CD4-positive, alpha-beta T cell (primary cell): ENCODE measurements around the gene AK8. TPM values are rescaled to one million over a fixed set of nuclear protein-coding genes. Genes with fewer than 3 reads are reported as not detected.

Source experiments
- ATAC-seq: fragments of 200-7000 bp; cut with Tn5 transposase; one replicate; pipeline ENCODE4 v1.10.0; 2022; ENCODE audit warnings: mild to moderate bottlenecking; ENCODE audit not compliant: poor library complexity
- CTCF ChIA-PET: fragments of 350-600 bp; sonication (Branson Sonifier 250); formaldehyde crosslinking; loops from one replicate; lab custom pipeline; 2021; ENCODE audit warnings: antibody characterized with exemption, inconsistent platforms; lab: Charles Lee
- POLR2A ChIA-PET: fragments of 350-600 bp; sonication (Branson Sonifier 250); formaldehyde crosslinking; loops from one replicate; lab custom pipeline; 2021; ENCODE audit warnings: antibody characterized with exemption, inconsistent platforms; lab: Charles Lee
- DNase-seq, 14 experiments: peaks; one replicate each; pipeline ENCODE4 v3.0.0-alpha.2; 2013 to 2020; ENCODE audit warnings: mixed read lengths in 2 of 14
- H3K27ac ChIP-seq, 2 donors: one replicate each; pipeline versions ENCODE4 v1.5.1 to v1.7.0; 2013; ENCODE audit warnings: low read length in 2 of 2, low read depth in 1 of 2, mild to moderate bottlenecking in 1 of 2
- H3K27me3 ChIP-seq, 2 experiments: 1 replicate in 1 of 2; 2 replicates in 1 of 2; pipeline versions ENCODE4 v1.6.1 to v1.7.0; 2013; ENCODE audit warnings: low read length in 2 of 2, control low read depth in 1 of 2, mild to moderate bottlenecking in 1 of 2, moderate library complexity in 1 of 2; ENCODE audit not compliant: insufficient read depth in 2 of 2, control insufficient read depth in 1 of 2
- H3K36me3 ChIP-seq: one replicate; pipeline ENCODE4 v1.6.1; 2013; ENCODE audit warnings: low read length, control low read depth; ENCODE audit not compliant: insufficient read depth
- H3K4me1 ChIP-seq: one replicate; pipeline ENCODE4 v1.6.1; 2013; ENCODE audit warnings: low read length, control low read depth; ENCODE audit not compliant: insufficient read depth
- H3K4me3 ChIP-seq: one replicate; pipeline ENCODE4 v1.5.1; 2013; ENCODE audit warnings: mild to moderate bottlenecking, low read length, moderate library complexity
- H3K9me3 ChIP-seq, 2 experiments: 1 replicate in 1 of 2; 2 replicates in 1 of 2; pipeline versions ENCODE4 v1.6.1 to v1.7.0; 2013; ENCODE audit warnings: low read length in 2 of 2, mild to moderate bottlenecking in 2 of 2, control low read depth in 1 of 2, moderate library complexity in 1 of 2; ENCODE audit not compliant: control insufficient read depth in 1 of 2, insufficient read depth in 1 of 2
- H3K27ac Mint-ChIP-seq: one replicate; pipeline ENCODE4 v1.8.0; 2020; ENCODE audit warnings: mixed read lengths
- H3K27me3 Mint-ChIP-seq: one replicate; pipeline ENCODE4 v1.8.0; 2021; ENCODE audit warnings: mixed read lengths
- H3K36me3 Mint-ChIP-seq: one replicate; pipeline ENCODE4 v1.8.0; 2021; ENCODE audit warnings: low read depth, mixed read lengths
- H3K4me1 Mint-ChIP-seq: one replicate; pipeline ENCODE4 v1.8.0; 2021; ENCODE audit warnings: low read depth, mixed read lengths
- H3K4me3 Mint-ChIP-seq: one replicate; pipeline ENCODE4 v1.8.0; 2020; ENCODE audit warnings: mild to moderate bottlenecking, mixed read lengths
- H3K9me3 Mint-ChIP-seq: one replicate; pipeline ENCODE4 v1.8.0; 2020; ENCODE audit warnings: mixed read lengths
- intact Hi-C, 2 experiments: fragments of 100-400 bp; cut with DNase I in 1 of 2; cut with micrococcal nuclease in 1 of 2; formaldehyde crosslinking; loops; one replicate each; pipeline versions ENCODE4 v1.15.1 to v1.9.0; 2023 to 2025; cut with DNase I, micrococcal nuclease
- total RNA-seq, 174 experiments: library from RNA in 2 of 174; stranded (reverse) in 2 of 174; gene quantifications; one replicate each; pipeline ENCODE4 v1.2.3 and lab custom pipeline; 2021 to 2026
- TF ChIP-seq, protein P1 (sequence below): fragments of 200-600 bp; IDR thresholded peaks from one replicate; pipeline ENCODE4 v1.8.0; 2022; ENCODE audit warnings: antibody characterized with exemption, mild to moderate bottlenecking

The AK8 gene
- total RNA-seq, 2 experiments from 2014 or later = not detected

DNA sequence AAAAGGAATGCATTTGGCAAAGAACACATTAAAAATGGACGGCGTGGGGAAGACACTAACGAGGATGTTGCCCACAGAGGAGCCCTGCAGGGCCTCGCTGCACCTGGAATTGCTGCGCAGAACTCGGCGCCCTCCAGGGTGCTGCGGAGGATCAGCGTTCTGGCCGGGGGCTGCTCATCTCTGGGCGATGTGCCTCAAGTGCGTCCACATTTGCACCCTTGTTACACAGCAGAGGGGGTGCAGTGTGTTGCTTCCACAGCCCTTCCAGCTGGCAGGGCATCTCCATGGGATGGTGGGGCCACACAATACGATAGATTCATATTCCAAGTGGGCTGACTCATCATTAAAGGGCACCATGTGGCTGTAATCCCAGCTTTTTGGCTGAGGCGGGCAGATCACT lies 63.1 kb downstream of the AK8 start:
- Mint-ChIP-seq H3K36me3 (no peaks in the 10 kb centered on the region), H3K27me3 (peaks cover 44% of the 10 kb centered on the region), H3K4me1 (no peaks in the 10 kb centered on the region), H3K9me3 (no peaks in the 10 kb centered on the region), H3K27ac (no peak overlapping the region), H3K4me3 (no peak overlapping the region)
- no peak overlapping the region for H3K27ac ChIP-seq
- TF ChIP-seq, protein P1, sequence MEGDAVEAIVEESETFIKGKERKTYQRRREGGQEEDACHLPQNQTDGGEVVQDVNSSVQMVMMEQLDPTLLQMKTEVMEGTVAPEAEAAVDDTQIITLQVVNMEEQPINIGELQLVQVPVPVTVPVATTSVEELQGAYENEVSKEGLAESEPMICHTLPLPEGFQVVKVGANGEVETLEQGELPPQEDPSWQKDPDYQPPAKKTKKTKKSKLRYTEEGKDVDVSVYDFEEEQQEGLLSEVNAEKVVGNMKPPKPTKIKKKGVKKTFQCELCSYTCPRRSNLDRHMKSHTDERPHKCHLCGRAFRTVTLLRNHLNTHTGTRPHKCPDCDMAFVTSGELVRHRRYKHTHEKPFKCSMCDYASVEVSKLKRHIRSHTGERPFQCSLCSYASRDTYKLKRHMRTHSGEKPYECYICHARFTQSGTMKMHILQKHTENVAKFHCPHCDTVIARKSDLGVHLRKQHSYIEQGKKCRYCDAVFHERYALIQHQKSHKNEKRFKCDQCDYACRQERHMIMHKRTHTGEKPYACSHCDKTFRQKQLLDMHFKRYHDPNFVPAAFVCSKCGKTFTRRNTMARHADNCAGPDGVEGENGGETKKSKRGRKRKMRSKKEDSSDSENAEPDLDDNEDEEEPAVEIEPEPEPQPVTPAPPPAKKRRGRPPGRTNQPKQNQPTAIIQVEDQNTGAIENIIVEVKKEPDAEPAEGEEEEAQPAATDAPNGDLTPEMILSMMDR = no peak
- DNase-seq (no peak), ATAC-seq (no peak)
- no peaks in the 10 kb centered on the region for H3K9me3 ChIP-seq
- intact Hi-C loops = no loop called here
- ChIA-PET CTCF (no interaction called here), POLR2A (no interaction called here)
- no peaks in the 10 kb centered on the region for H3K4me1 ChIP-seq
- H3K4me3 ChIP-seq = no peak overlapping the region
- no peaks in the 10 kb centered on the region for H3K36me3 ChIP-seq
- peaks cover 3 to 7% of the 10 kb centered on the region in 2 experiments for H3K27me3 ChIP-seq

DNA sequence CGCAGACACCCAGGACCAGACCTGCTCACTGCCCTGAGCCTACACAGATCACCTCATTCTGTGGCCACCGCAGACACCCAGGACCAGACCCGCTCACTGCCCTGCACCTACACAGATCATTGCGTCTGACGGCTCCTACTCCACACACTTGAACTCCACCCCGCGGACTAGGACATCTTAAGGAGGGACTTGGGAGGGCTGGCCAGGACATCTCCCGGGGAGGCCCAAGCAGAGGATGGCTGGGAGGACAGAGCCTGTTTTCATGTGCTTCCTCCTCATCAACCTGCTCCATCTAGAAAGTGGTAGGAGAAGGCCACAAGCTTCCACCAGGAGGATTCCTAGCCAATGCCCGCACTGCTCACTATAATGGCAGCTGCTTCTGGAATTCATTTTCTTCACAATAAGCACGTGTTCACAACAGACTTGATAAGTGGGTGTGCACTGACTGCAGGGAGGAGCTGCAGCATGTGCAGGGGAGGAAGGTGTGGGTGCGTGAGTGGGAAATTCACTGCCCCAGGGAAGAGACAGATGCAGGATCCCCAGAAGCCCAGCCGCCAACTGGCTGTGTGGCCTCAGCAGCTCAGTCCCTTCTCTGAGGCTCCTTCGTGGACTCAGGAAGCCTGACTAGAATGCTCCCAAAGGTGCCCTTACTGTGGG lies 64.8 kb downstream of the AK8 start:
- ChIA-PET CTCF (no interaction called here), POLR2A (no interaction called here)
- Mint-ChIP-seq H3K27ac (no peak overlapping the region), H3K36me3 (no peaks in the 10 kb centered on the region), H3K4me1 (no peaks in the 10 kb centered on the region), H3K9me3 (no peaks in the 10 kb centered on the region), H3K4me3 (no peak overlapping the region), H3K27me3 (peaks cover 47% of the 10 kb centered on the region)
- DNase-seq (no peak), ATAC-seq (no peak)
- H3K4me3 ChIP-seq = no peak overlapping the region
- H3K36me3 ChIP-seq = no peaks in the 10 kb centered on the region
- H3K27me3 ChIP-seq = peaks cover 15 to 16% of the 10 kb centered on the region in 2 experiments
- no peaks in the 10 kb centered on the region for H3K4me1 ChIP-seq
- intact Hi-C loops = no loop called here
- TF ChIP-seq, protein P1 = no peak
- no peak overlapping the region for H3K27ac ChIP-seq
- H3K9me3 ChIP-seq = no peaks in the 10 kb centered on the region

DNA sequence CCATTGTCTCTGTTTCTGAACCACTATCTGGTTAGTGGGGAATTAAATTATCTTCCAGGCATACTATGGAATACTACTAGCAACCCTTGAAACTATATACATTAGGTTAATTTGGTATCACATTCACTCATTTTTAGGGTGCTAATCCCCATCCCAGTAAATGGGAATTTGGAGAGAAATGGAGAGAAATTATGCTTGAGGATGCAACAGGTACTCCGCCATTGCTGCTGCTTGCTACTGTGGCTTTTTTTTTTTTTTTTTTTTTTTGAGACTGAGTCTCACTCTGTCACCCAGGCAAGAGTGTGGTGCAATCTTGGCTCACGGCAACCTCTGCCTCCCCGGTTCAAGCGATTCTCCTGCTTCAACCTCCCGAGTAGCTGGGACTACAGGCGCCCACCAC lies 66.1 kb downstream of the AK8 start:
- Histone ChIP-seq H3K27me3 (peaks cover 19 to 26% of the 10 kb centered on the region in 2 experiments), H3K4me1 (no peaks in the 10 kb centered on the region), H3K36me3 (no peaks in the 10 kb centered on the region), H3K27ac (no peak overlapping the region), H3K9me3 (no peaks in the 10 kb centered on the region), H3K4me3 (no peak overlapping the region)
- no peak for ATAC-seq
- ChIA-PET POLR2A (no interaction called here), CTCF (no interaction called here)
- no peak overlapping the region for H3K27ac Mint-ChIP-seq
- no peak for DNase-seq
- no peaks in the 10 kb centered on the region for H3K36me3 Mint-ChIP-seq
- no peak overlapping the region for H3K4me3 Mint-ChIP-seq
- no peaks in the 10 kb centered on the region for H3K4me1 Mint-ChIP-seq
- H3K27me3 Mint-ChIP-seq = peaks cover 52% of the 10 kb centered on the region
- H3K9me3 Mint-ChIP-seq = no peaks in the 10 kb centered on the region
- intact Hi-C loops = no loop called here
- TF ChIP-seq, protein P1 = no peak
